Rectal smooth muscle tissue (tissue), 1 donor: Measurements from ENCODE around the gene TMEM50A.
A peak's percentile ranks its signal among the peaks of the same experiment; 100 is the strongest.
"Not testable (repeated sequence)": the region's sequence is repeated elsewhere in the genome, so short reads cannot be mapped to it uniquely, and the experiment has no call there.

Experiments used
- H3K27ac ChIP-seq: one replicate; pipeline ENCODE4 v1.7.0; 2013; ENCODE audit warnings: low read depth, low read length, inconsistent platforms
- H3K27me3 ChIP-seq: one replicate; pipeline ENCODE4 v1.7.0; 2013; ENCODE audit warnings: low read length; ENCODE audit not compliant: control insufficient read depth, insufficient read depth
- H3K36me3 ChIP-seq: one replicate; pipeline ENCODE4 v1.7.0; 2013; ENCODE audit warnings: low read length; ENCODE audit not compliant: control insufficient read depth, insufficient read depth
- H3K4me1 ChIP-seq: one replicate; pipeline ENCODE4 v1.7.0; 2013; ENCODE audit warnings: low read length; ENCODE audit not compliant: control insufficient read depth, insufficient read depth
- H3K4me3 ChIP-seq: one replicate; pipeline ENCODE4 v1.7.0; 2013; ENCODE audit warnings: low read length
- H3K9ac ChIP-seq: one replicate; pipeline ENCODE4 v1.7.0; 2013; ENCODE audit warnings: low read length

TMEM50A gene

DNA sequence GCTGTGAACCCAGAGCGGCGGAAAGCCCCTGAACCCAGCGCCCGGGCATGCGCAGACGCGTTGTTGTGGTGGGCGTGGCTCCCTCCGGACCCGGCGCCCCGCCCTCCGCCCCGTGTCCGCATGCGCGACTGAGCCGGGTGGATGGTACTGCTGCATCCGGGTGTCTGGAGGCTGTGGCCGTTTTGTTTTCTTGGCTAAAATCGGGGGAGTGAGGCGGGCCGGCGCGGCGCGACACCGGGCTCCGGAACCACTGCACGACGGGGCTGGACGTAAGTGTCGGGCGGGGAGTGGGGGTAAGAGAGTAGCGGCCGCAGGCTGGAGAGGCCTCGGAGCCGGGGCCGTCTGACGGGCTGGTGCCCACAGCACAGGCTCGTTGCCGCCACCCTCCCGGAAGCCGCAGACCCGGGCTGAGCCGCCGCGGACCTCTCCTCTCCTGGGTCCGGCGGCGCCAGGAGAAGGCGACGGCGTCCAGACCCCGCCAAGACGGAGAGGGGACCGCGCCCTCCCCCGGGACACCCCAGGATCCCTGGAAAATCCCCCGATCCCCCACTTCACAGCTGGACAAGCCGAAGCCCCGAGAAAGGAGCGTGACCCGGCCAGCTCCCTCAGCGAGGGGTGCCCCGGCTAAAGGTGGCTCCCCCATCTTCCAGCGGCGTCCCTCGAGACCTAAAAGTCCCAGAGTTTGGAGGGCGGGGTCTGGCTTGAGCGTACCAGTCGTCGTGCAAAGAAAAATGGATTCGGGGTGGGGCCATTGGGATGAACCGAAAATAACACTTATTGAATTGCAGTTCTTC, at the start of gene TMEM50A:
Gene TMEM50A, plus strand, starts transcription at position 147 of the 794 bp plus-strand sequence. CDS start 2,153 bp downstream, outside the sequence.
- H3K4me3 ChIP-seq: peak within 1 kb of the TSS; percentile 90
- no peaks in the 10 kb centered on the region for H3K27me3 ChIP-seq
- peak within 1 kb of the TSS; percentile 93 for H3K9ac ChIP-seq
- peaks cover 7% of the 10 kb centered on the region for H3K4me1 ChIP-seq
- no peaks in the 10 kb centered on the region for H3K36me3 ChIP-seq
- H3K27ac ChIP-seq: peak within 1 kb of the TSS; percentile 96

DNA sequence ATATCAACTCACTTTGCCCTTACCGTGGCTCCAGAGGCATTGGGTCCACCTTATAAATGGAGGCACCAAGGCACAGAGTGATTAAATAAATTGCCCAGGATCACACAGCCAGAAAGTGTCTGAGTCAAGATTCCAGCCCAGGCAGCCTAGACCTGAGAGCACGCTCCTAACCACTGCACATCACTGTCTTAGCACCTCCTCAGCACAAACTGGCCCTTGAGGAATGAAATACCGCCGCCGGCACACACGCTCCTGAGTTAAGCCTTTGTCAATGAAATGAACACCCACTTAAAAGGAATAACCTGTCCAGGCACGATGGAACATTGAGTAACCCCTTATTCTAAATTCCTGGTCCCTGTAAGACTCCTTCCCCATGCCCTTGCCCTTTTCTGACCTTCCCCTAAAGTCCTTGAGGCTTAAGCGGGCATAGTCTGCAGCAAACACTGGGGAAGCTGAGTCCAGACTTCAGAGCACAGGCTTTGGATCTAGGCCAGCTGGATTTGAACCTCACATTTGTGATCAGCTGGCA, 49.5 kb upstream of the TMEM50A start:
- H3K4me1 ChIP-seq, H3K27ac ChIP-seq, H3K27me3 ChIP-seq: not testable (repeated sequence)

DNA sequence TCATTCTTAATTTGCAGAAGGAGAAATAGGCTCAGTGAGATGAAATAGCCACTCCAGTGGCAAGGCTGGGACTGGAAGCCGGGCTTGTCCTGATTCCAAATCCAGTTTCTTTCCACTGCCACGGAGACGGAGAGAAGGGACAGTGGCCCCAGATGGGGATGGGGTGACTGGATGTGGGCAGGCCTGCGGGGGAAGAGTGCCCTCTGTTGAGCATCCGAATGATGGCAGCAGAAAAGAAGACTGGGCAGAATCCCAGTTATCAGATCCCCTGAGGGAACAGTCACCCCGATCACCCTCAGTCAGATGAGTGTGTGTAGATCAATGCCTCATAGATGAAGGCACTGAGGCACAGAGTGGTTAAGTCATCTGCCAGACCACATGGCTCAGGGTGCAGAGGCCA, 48.1 kb upstream of the TMEM50A start:
- not testable (repeated sequence) for H3K27ac ChIP-seq, H3K4me1 ChIP-seq, H3K9ac ChIP-seq, H3K27me3 ChIP-seq, H3K36me3 ChIP-seq, H3K4me3 ChIP-seq

More for the DNA sequence above, 49.5 kb upstream of the TMEM50A start:
- H3K9ac ChIP-seq, H3K36me3 ChIP-seq, H3K4me3 ChIP-seq: not testable (repeated sequence)

DNA sequence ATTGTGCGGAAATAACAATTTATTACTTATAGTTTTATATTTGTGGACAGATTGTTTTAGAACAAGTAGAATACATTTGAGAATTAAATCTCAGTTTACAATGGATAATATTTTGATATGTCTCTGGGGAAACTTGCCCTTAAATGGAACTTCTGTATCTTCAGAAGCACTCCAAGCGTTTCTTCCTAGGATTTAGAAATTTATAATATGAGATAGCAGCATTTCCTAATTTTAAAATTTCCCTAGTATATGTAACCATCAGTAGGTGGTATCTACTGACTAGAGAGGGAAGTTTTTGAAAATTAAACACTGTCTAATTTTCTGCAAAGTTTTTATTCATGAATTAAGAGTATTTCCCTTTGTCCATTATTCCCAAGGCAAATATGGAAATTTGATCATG, 44.7 kb upstream of the TMEM50A start:
- H3K27ac ChIP-seq, H3K4me1 ChIP-seq, H3K27me3 ChIP-seq, H3K36me3 ChIP-seq, H3K4me3 ChIP-seq, H3K9ac ChIP-seq: not testable (repeated sequence)

DNA sequence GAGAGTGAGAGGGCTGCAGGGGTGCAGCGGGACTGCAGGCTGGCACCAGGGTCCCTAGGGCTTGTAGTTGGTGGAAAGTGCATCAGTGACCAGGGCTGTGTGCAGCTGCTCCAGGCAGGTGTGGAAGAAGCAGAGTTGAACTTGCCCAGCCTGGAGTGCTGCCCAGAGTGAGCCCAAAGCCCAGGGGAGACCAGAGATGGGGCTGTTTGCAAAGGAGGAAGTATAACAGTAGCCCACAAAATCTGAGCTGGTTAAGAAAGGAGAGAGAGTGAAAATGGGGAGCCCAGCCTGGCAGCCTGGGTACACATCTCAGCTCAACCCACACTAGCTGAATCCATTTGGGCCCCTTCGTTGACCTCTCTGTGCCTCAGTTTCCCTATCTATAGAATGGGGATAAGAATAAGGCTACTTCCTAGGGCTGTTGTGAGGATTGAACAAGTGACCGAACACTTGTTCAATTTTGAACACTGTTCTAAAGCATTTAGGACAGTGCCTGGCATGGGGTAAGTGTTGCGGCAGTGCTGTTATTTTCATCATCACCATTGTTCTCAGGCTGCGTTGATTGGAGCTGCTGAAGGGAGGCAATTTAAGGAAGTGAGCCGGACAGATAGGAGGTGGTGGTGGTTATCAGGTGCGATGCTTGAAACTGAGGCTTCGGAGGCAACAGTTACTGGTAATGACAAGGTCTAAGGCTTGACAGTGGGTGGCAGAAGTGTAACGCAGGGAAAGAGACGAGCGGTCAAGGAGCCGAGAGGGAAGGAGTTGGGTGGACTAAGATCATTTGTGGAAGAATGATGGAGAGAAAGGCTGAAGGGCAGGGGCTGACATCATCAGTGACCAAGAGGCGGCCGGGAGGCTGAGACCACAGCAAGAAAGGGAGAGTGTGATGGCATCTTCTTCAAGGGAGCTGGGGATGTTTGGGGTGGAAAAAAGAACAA, 43.0 kb upstream of the TMEM50A start:
- H3K27ac ChIP-seq, H3K27me3 ChIP-seq, H3K36me3 ChIP-seq, H3K9ac ChIP-seq, H3K4me1 ChIP-seq, H3K4me3 ChIP-seq: not testable (repeated sequence)

DNA sequence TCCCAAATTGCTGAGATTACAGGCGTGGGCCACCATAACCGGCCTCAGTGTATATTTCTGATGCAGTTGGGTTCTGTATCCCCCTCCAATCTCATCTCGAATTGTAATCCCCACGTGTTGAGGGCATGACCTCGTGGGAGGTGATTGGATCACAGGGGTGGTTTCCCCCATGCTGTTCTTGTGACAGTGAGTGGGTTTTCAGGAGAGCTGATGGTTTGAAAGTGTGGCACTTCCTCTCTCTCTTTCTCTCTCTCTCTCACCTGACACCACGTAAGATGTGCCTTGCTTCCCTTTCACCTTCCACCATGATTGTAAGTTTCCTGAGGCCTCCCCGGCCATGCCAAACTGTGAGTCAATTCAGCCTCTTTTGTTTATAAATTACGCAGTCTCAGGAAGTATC, 41.6 kb upstream of the TMEM50A start:
- H3K36me3 ChIP-seq, H3K9ac ChIP-seq, H3K27me3 ChIP-seq, H3K4me1 ChIP-seq, H3K27ac ChIP-seq, H3K4me3 ChIP-seq: not testable (repeated sequence)

DNA sequence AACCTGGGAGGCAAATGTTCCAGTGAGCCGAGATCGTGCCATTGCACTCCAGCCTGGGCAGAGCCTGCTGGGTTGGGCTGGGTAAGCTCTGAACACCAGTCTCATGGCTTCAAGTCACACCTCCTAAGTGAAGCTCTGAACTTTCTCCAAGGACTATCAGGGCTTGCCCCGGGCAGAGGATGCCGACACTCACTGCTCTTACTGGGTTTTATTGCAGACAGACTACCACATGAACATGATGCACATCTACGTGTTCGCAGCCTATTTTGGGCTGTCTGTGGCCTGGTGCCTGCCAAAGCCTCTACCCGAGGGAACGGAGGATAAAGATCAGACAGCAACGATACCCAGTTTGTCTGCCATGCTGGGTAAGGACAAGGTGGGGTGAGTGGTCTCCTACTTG, 37.4 kb upstream of the TMEM50A start:
- H3K4me1 ChIP-seq, H3K27ac ChIP-seq, H3K9ac ChIP-seq, H3K36me3 ChIP-seq, H3K4me3 ChIP-seq, H3K27me3 ChIP-seq: not testable (repeated sequence)

DNA sequence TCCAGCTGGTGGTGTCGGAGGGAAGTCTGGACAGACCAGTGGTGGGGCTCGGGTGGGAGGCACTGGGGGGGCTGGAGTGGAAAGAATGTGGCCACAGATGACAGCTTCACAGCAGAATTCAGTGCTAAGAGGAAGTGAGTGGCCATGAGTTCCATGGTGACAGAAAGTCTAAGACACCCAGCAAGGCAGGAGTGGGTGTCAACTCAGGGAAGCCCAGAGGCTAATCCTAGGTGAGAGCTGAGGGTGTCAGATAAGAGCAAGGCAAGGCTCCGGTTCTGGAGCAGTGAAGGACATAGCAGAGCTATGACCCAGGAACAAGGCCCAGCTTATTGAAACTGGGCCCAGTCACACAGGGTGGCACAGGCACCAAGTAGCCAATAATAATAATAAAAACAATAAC, 35.8 kb upstream of the TMEM50A start:
- not testable (repeated sequence) for H3K9ac ChIP-seq, H3K27me3 ChIP-seq, H3K27ac ChIP-seq, H3K4me3 ChIP-seq, H3K4me1 ChIP-seq, H3K36me3 ChIP-seq

DNA sequence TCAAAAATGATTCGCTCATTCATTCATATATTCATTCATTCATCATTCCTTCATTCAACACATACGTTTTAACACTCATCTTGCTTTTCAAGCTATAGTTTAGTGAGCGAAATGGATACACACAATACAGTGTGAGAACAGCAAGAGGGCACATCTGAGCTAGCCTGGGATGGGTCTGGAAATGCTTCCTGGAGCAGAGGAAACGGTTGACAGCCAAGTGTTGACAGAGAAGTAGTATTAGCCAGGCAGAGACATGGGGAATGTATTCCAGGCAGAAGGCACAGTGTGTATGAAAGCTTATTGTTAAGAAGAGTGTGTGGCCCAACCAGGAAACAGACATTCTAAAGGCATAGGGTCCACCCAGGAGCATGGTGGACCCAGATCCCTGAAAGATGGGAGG, 33.2 kb upstream of the TMEM50A start:
- H3K4me3 ChIP-seq, H3K27ac ChIP-seq, H3K36me3 ChIP-seq, H3K27me3 ChIP-seq, H3K9ac ChIP-seq, H3K4me1 ChIP-seq: not testable (repeated sequence)

DNA sequence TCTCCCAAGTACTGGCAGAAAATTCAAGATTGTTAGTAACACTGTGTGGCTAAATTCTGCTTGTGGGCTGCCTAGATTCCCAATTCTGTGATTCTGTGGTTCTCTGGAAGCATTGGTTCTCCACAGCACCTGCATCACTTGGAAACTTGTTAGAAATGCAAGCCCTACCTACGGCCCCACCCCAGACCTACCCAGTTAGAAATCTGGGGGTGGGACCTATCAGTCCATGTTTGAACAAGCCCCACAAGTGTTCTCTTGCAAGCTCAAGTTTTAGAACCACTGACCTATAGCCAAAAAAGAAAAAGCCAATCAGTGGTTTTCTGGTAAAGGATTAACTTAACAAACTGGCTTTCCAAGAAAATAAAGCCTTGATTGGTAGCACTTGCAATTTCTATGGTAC, 30.0 kb upstream of the TMEM50A start:
- not testable (repeated sequence) for H3K4me1 ChIP-seq, H3K36me3 ChIP-seq, H3K27me3 ChIP-seq, H3K9ac ChIP-seq, H3K27ac ChIP-seq, H3K4me3 ChIP-seq

DNA sequence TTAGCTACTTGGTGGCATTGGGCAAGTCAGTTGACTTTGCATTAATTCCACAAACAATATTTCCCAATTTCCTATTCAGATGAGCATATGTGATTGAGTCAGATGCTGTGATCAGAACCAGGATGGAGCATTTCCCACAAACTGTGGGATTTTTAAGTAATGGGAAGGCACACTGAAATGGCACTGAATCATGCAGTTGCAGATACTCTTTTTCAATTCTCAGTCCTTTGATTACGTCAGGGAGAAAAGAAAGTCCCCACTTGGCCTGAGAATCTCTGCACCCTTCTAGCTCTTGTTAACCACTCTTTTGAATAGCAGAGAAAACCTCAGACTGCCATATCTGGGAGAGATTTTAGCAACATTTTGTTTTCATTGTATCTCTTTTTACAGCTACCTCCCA, 29.0 kb upstream of the TMEM50A start:
- not testable (repeated sequence) for H3K27me3 ChIP-seq, H3K4me1 ChIP-seq, H3K4me3 ChIP-seq, H3K36me3 ChIP-seq, H3K27ac ChIP-seq, H3K9ac ChIP-seq

DNA sequence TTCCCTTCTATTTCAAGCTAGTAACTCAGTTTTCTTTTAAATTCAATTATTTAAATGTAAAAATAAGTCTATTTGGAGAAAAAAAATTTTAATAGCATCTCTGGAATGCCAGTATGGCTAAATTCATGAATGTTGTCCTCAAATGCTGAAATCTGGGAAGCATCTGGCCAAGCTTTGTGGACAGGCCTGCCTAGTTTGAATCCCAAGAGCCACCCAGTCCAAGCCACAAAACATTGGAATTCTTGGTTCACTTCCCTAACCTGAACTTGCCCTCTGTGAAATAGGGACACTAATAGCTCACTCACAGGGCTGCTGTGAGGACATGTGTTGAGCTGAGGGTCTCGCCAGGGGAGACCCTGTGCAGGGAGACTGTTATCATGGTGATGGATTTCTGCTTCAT, 28.6 kb upstream of the TMEM50A start:
- H3K27ac ChIP-seq, H3K4me3 ChIP-seq, H3K27me3 ChIP-seq, H3K4me1 ChIP-seq, H3K9ac ChIP-seq, H3K36me3 ChIP-seq: not testable (repeated sequence)
